Fibroblast of lung (primary cell): ENCODE results near the gene ZDHHC22. TPM values are rescaled to one million over a fixed set of nuclear protein-coding genes. Genes with fewer than 3 reads are reported as not detected.

Source experiments
- DNase-seq, 2 donors: peaks; one replicate each; pipeline versions ENCODE4 v3.0.0 to v3.0.0-alpha.2; 2010; ENCODE audit warnings: low read depth in 2 of 2
- H2AFZ ChIP-seq: 2 replicates; pipeline ENCODE4 v1.5.1; 2012; ENCODE audit warnings: low read length, control low read depth, inconsistent platforms
- H3K27ac ChIP-seq: 2 replicates; pipeline ENCODE4 v1.5.1; 2011; ENCODE audit warnings: low read length, control low read depth; ENCODE audit not compliant: insufficient read depth
- H3K27me3 ChIP-seq: 2 replicates; pipeline ENCODE4 v1.5.1; 2011; ENCODE audit warnings: mild to moderate bottlenecking, low read length; ENCODE audit not compliant: control insufficient read depth, insufficient read depth
- H3K36me3 ChIP-seq: 2 replicates; pipeline ENCODE4 v1.5.1; 2011; ENCODE audit warnings: low read length; ENCODE audit not compliant: control insufficient read depth, insufficient read depth
- H3K4me1 ChIP-seq: 2 replicates; pipeline ENCODE4 v1.5.1; 2011; ENCODE audit warnings: low read length; ENCODE audit not compliant: control insufficient read depth, insufficient read depth; ENCODE audit errors: extremely low read depth
- H3K4me2 ChIP-seq: 2 replicates; pipeline ENCODE4 v1.5.1; 2011; ENCODE audit warnings: low read length, control low read depth; ENCODE audit not compliant: insufficient read depth; ENCODE audit errors: extremely low read depth
- H3K4me3 ChIP-seq, 4 experiments: fragments of 200-600 bp in 1 of 4; sonication (generic) in 1 of 4; replicated peaks in 1 of 4; 2 replicates each; pipeline ENCODE4 v1.5.1; 2011 to 2016; ENCODE audit warnings: low read length in 4 of 4, low read depth in 3 of 4, mild to moderate bottlenecking in 3 of 4, control low read depth in 2 of 4, inconsistent platforms in 1 of 4, mixed read lengths in 1 of 4; ENCODE audit not compliant: insufficient read depth in 1 of 4; ENCODE audit errors: control extremely low read depth in 1 of 4
- H3K79me2 ChIP-seq: 2 replicates; pipeline ENCODE4 v1.5.1; 2012; ENCODE audit warnings: mild to moderate bottlenecking, low read length, inconsistent platforms; ENCODE audit not compliant: control insufficient read depth, insufficient read depth
- H3K9ac ChIP-seq: 2 replicates; pipeline ENCODE4 v1.5.1; 2011; ENCODE audit warnings: mild to moderate bottlenecking, low read length, control low read depth; ENCODE audit not compliant: insufficient read depth
- H3K9me3 ChIP-seq: 2 replicates; pipeline ENCODE4 v1.5.1; 2012; ENCODE audit warnings: low read depth, low read length; ENCODE audit not compliant: control insufficient read depth, insufficient read depth
- H4K20me1 ChIP-seq: 2 replicates; pipeline ENCODE4 v1.5.1; 2011; ENCODE audit warnings: low read length; ENCODE audit not compliant: control insufficient read depth, insufficient read depth; ENCODE audit errors: extremely low read depth
- EZH2 ChIP-seq: IDR thresholded peaks from 2 replicates; pipeline ENCODE4 v1.5.1; 2012; ENCODE audit warnings: low read length, control low read depth, mild to moderate bottlenecking; ENCODE audit errors: missing control alignments
- polyA plus RNA-seq, 2 donors: library from polyadenylated mRNA; depleted of rRNA in 1 of 2; stranded (reverse) in 1 of 2; unstranded in 1 of 2; fragments of >200 nt; gene quantifications; 2 replicates each; pipeline ENCODE4 v1.2.1, GENCODE V29; 2011 to 2012; ENCODE audit warnings: missing spikeins in 1 of 2
- total RNA-seq: library from RNA; depleted of rRNA; stranded (reverse); fragments of >200 nt; gene quantifications from 2 replicates; pipeline ENCODE4 v1.2.1, GENCODE V29; 2014
- TF ChIP-seq, protein P1 (sequence below), 2 donors: IDR thresholded peaks in 1 of 2; conservative IDR thresholded peaks in 1 of 2; 1 replicate in 1 of 2; 2 replicates in 1 of 2; pipeline ENCODE4 v1.5.1; 2011 to 2012; ENCODE audit warnings: low read length in 2 of 2, control low read depth in 1 of 2, inconsistent platforms in 1 of 2, low read depth in 1 of 2, mild to moderate bottlenecking in 1 of 2

Gene ZDHHC22
- total and polyA plus RNA-seq, 2 donors (not counting 1 experiment from before 2014, with no cell fraction given) = not detected

- Histone ChIP-seq H3K27me3 (no peaks in the 10 kb centered on the region), H2AFZ (peak within 1 kb of the TSS; percentile 95), H4K20me1 (no peaks in the 10 kb centered on the region), H3K27ac (peak within 1 kb of the TSS; percentile 96), H3K4me1 (peaks cover 13% of the 10 kb centered on the region), H3K4me2 (peak within 1 kb of the TSS; percentile 99), H3K4me3 (peak within 1 kb of the TSS; percentile 80 to 99 (median 94)), H3K36me3 (no peaks in the 10 kb centered on the region), H3K9ac (peak within 1 kb of the TSS; percentile 94), H3K9me3 (no peaks in the 10 kb centered on the region), H3K79me2 (peaks cover 7% of the 10 kb centered on the region)
- TF ChIP-seq, protein P1, sequence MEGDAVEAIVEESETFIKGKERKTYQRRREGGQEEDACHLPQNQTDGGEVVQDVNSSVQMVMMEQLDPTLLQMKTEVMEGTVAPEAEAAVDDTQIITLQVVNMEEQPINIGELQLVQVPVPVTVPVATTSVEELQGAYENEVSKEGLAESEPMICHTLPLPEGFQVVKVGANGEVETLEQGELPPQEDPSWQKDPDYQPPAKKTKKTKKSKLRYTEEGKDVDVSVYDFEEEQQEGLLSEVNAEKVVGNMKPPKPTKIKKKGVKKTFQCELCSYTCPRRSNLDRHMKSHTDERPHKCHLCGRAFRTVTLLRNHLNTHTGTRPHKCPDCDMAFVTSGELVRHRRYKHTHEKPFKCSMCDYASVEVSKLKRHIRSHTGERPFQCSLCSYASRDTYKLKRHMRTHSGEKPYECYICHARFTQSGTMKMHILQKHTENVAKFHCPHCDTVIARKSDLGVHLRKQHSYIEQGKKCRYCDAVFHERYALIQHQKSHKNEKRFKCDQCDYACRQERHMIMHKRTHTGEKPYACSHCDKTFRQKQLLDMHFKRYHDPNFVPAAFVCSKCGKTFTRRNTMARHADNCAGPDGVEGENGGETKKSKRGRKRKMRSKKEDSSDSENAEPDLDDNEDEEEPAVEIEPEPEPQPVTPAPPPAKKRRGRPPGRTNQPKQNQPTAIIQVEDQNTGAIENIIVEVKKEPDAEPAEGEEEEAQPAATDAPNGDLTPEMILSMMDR (conservative IDR thresholded peaks at IDR 0.05 in 1 of 2, IDR thresholded peaks at IDR 0.05 in 1 of 2; ENCODE audit: low read depth in 1 of 2, low read length in 2 of 2) = no peak
- TF ChIP-seq EZH2 = no peak
- DNase-seq = peak; percentile 98 to 99
These were observed 43.7 kb downstream of the ZDHHC22 start, which contains the start of gene CIPC for GRCh38 chr14:77097700-77098528. CIPC (plus strand) TSS chr14:77098258; CDS start chr14:77105709, 7,451 bp downstream.

DNA sequence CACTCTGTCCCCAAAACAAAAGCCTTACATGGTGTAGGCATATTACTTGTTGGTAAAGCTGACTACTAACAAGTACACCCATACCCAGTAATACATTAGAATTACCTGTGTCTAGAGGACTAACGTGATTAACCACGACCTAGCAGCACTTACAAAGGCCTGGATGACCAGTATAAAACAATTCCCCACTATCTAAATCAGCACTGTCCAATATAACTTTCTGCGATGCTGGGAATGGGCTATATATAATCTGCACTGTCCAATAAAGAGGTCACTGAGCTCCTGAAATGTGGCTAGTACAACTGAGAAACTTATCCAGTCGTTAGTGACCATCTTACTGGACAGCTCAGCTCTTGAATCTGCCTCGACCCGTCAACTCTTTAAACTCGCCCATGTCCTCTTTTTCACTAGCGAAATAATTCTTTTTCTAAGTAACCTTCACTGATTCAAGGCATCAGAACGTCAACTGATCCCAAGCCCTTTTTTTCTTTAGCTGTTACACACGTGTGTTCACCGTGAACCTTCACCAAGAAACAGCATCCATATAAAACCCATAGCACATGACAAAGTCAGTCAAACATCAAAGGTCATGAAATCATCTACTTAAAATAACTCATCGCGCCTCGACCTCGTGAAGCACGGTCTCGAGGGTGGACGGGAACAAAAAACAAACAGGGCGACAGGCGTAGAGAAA, 44.4 kb downstream of the ZDHHC22 start:
- H3K9me3 ChIP-seq = no peaks in the 10 kb centered on the region
- H3K27me3 ChIP-seq = no peaks in the 10 kb centered on the region
- H3K27ac ChIP-seq = peak overlapping the region; percentile 96
- H3K4me3 ChIP-seq = peak overlapping the region; percentile 68 to 79 (median 76)
- H3K36me3 ChIP-seq = no peaks in the 10 kb centered on the region
- peak overlapping the region; percentile 93 for H3K4me2 ChIP-seq
- H2AFZ ChIP-seq = peak overlapping the region; percentile 74
- DNase-seq = peak; percentile 24 to 68
- H3K4me1 ChIP-seq = peaks cover 13% of the 10 kb centered on the region
- H3K9ac ChIP-seq = peak overlapping the region; percentile 93
- TF ChIP-seq, protein P1 (conservative IDR thresholded peaks at IDR 0.05 in 1 of 2, IDR thresholded peaks at IDR 0.05 in 1 of 2; ENCODE audit: low read depth in 1 of 2, low read length in 2 of 2) = no peak
- TF ChIP-seq EZH2 = no peak
- no peaks in the 10 kb centered on the region for H4K20me1 ChIP-seq
- H3K79me2 ChIP-seq = peaks cover 7% of the 10 kb centered on the region

- Histone ChIP-seq H3K9ac (no peak overlapping the region), H3K4me3 (no peak overlapping the region), H3K27ac (no peak overlapping the region), H3K27me3 (no peaks in the 10 kb centered on the region), H4K20me1 (no peaks in the 10 kb centered on the region), H3K79me2 (peaks cover 7% of the 10 kb centered on the region), H3K36me3 (no peaks in the 10 kb centered on the region), H2AFZ (no peak overlapping the region), H3K4me1 (peaks cover 11% of the 10 kb centered on the region), H3K9me3 (no peaks in the 10 kb centered on the region), H3K4me2 (no peak overlapping the region)
- DNase-seq = peak; percentile 64 to 84
- TF ChIP-seq, protein P1 (conservative IDR thresholded peaks at IDR 0.05 in 1 of 2, IDR thresholded peaks at IDR 0.05 in 1 of 2; ENCODE audit: low read depth in 1 of 2, low read length in 2 of 2) = peak; percentile 89 to 93
- TF ChIP-seq EZH2 = no peak
These were observed 46.8 kb downstream of the ZDHHC22 start for GRCh38 chr14:77094672-77095284.
